ENCODE results near the gene TMEM131.

DNA sequence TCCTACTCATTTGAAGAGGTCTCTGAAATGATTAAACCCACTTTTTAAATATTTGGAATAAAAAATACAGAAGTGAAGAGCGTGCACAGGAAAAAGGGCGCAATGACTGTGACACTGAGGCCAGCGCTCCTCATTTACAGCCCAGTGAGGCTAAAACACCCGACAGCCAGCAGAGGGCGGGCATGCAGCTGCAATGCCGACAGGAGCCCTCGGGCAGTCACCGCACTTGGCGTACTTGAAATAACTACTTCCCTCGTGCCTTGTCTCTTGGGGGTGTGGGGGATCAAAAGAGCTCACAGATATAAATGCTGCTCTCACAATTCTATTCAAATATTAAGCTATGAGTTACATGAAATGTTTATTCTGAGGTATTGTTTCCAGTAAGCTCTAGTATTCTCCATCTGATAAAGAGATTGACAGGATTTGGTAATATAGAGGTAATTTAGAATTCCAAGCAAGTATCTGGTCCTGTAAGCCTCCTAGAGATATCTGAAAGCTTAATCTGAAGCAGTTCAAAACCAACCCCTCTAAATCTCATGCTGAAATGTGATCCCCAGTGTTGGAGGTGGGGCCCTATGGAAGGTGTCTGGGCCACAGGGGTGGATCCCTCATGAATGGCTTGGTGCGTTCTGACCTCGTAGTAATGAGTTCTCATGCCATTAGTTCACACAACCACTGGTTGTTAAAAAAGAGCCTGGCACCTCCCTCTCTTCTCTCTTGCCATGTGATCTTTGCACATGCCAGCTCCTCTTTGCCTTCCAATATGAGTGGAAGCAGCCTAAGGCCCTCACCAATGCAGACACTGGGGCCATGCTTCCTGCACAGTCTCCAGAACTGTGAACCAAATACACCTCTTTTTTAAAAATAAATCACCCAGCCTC is 188.8 kb downstream of the TMEM131 start:
- TF ChIP-seq, protein P1, sequence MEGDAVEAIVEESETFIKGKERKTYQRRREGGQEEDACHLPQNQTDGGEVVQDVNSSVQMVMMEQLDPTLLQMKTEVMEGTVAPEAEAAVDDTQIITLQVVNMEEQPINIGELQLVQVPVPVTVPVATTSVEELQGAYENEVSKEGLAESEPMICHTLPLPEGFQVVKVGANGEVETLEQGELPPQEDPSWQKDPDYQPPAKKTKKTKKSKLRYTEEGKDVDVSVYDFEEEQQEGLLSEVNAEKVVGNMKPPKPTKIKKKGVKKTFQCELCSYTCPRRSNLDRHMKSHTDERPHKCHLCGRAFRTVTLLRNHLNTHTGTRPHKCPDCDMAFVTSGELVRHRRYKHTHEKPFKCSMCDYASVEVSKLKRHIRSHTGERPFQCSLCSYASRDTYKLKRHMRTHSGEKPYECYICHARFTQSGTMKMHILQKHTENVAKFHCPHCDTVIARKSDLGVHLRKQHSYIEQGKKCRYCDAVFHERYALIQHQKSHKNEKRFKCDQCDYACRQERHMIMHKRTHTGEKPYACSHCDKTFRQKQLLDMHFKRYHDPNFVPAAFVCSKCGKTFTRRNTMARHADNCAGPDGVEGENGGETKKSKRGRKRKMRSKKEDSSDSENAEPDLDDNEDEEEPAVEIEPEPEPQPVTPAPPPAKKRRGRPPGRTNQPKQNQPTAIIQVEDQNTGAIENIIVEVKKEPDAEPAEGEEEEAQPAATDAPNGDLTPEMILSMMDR (IDR thresholded peaks at IDR 0.05; ENCODE audit: control extremely low read depth in 1 of 3, insufficient read depth in 1 of 3, low read depth in 1 of 3, low read length in 3 of 3): peak; percentile 90 to 98 (median 95)
- TF ChIP-seq ZNF274 (IDR thresholded peaks at IDR 0.05; ENCODE audit: borderline replicate concordance, extremely low read depth, low read length) (no peak), EP300 (IDR thresholded peaks at IDR 0.05; ENCODE audit: borderline replicate concordance in 1 of 2, low read depth in 2 of 2, low read length in 2 of 2) (no peak), SIN3A (conservative IDR thresholded peaks at IDR 0.05 in 1 of 2, IDR thresholded peaks at IDR 0.05 in 1 of 2; ENCODE audit: low read depth in 1 of 2, low read length in 2 of 2) (no peak), JUN (IDR thresholded peaks at IDR 0.05; ENCODE audit: low read depth, low read length) (no peak), PHF8 (conservative IDR thresholded peaks at IDR 0.05; ENCODE audit: low read depth, low read length) (no peak)
- TF ChIP-seq, protein P2, sequence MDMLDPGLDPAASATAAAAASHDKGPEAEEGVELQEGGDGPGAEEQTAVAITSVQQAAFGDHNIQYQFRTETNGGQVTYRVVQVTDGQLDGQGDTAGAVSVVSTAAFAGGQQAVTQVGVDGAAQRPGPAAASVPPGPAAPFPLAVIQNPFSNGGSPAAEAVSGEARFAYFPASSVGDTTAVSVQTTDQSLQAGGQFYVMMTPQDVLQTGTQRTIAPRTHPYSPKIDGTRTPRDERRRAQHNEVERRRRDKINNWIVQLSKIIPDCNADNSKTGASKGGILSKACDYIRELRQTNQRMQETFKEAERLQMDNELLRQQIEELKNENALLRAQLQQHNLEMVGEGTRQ (IDR thresholded peaks at IDR 0.05; ENCODE audit: low read length): no peak

All from H1 (cell line).